A673 (cell line): ENCODE results near the gene TLE6. TPM values are rescaled to one million over a fixed set of nuclear protein-coding genes. Genes with fewer than 3 reads are reported as not detected.
"Not testable (repeated sequence)": the region's sequence is repeated elsewhere in the genome, so short reads cannot be mapped to it uniquely, and the experiment has no call there.

Experiments
- Bru-seq: library from RNA; stranded (reverse); fragments of 400-500 nt; gene quantifications from one replicate; lab custom pipeline; 2021; lab: Mats Ljungman, UMichigan
- BruChase-seq, 2 experiments: library from RNA; stranded (reverse); fragments of 400-500 nt; gene quantifications; one replicate each; lab custom pipeline; 2021; lab: Mats Ljungman, UMichigan
- BruUV-seq: library from RNA; stranded (reverse); fragments of 400-500 nt; replicated peaks from 2 replicates; lab custom pipeline; 2021; lab: Mats Ljungman, UMichigan
- CTCF ChIA-PET: fragments of 300-600 bp; sonication (Branson Sonifier 250); formaldehyde crosslinking; loops from one replicate; lab custom pipeline; 2022; ENCODE audit warnings: antibody characterized with exemption; lab: Charles Lee
- POLR2A ChIA-PET: fragments of 300-600 bp; sonication (Branson Sonifier 250); formaldehyde crosslinking; loops from one replicate; lab custom pipeline; 2022; ENCODE audit warnings: antibody characterized with exemption; ENCODE audit not compliant: low non-redundant PET; lab: Charles Lee
- DNase-seq: peaks from one replicate; pipeline ENCODE4 v3.0.0-alpha.2; 2015; ENCODE audit warnings: low spot score
- H3K27ac ChIP-seq: fragments of 200-600 bp; sonication (generic); 2 replicates; pipeline ENCODE4 v1.5.1; 2016; ENCODE audit warnings: mixed run types, low read depth, mild to moderate bottlenecking, mixed read lengths, antibody characterized with exemption, low read length; ENCODE audit not compliant: poor library complexity, severe bottlenecking
- H3K27me3 ChIP-seq: fragments of 200-600 bp; sonication (generic); replicated peaks from 2 replicates; pipeline ENCODE4 v1.6.1; 2017; ENCODE audit warnings: mixed run types, low read depth, mild to moderate bottlenecking, mixed read lengths, antibody characterized with exemption, low read length; ENCODE audit not compliant: insufficient read depth, poor library complexity
- H3K36me3 ChIP-seq: fragments of 200-600 bp; sonication (generic); 2 replicates; pipeline ENCODE4 v1.6.1; 2016; ENCODE audit warnings: mixed run types, mild to moderate bottlenecking, mixed read lengths, antibody characterized with exemption, low read length; ENCODE audit not compliant: insufficient read depth, poor library complexity, severe bottlenecking
- H3K4me1 ChIP-seq: fragments of 200-600 bp; sonication (generic); 2 replicates; pipeline ENCODE4 v1.6.1; 2017; ENCODE audit warnings: mixed run types, mild to moderate bottlenecking, mixed read lengths, antibody characterized with exemption, low read length; ENCODE audit not compliant: insufficient read depth, poor library complexity, severe bottlenecking
- H3K4me3 ChIP-seq: fragments of 200-600 bp; sonication (generic); 2 replicates; pipeline ENCODE4 v1.5.1; 2016; ENCODE audit warnings: low read depth, mixed run types, mild to moderate bottlenecking, mixed read lengths, low read length; ENCODE audit not compliant: poor library complexity, severe bottlenecking
- H3K9me3 ChIP-seq: fragments of 200-600 bp; sonication (generic); 2 replicates; pipeline ENCODE4 v1.6.1; 2016; ENCODE audit warnings: mixed run types, low read depth, mild to moderate bottlenecking, mixed read lengths, antibody characterized with exemption, low read length; ENCODE audit not compliant: poor library complexity, severe bottlenecking
- EZH2 ChIP-seq: fragments of 200-600 bp; sonication (generic); IDR thresholded peaks from 2 replicates; pipeline ENCODE4 v1.6.1; 2017; ENCODE audit warnings: borderline replicate concordance, low read depth, mild to moderate bottlenecking, mixed read lengths, antibody characterized with exemption, low read length; ENCODE audit not compliant: poor library complexity, severe bottlenecking
- intact Hi-C: fragments of 100-400 bp; cut with micrococcal nuclease; formaldehyde crosslinking; loops from one replicate; pipeline ENCODE4 v1.10.0; 2022; ENCODE audit not compliant: unreplicated experiment
- long read RNA-seq: library from polyadenylated mRNA; stranded (forward); transcript quantifications from one replicate; pipeline ENCODE4 v2.0.0, GENCODE V29; 2022
- total RNA-seq: library from RNA; stranded (reverse); gene quantifications from 2 replicates; pipeline ENCODE4 v1.2.3, GENCODE V29; 2021
- TF ChIP-seq, protein P1 (sequence below): fragments of 300-800, 200-600 bp; sonication (generic); conservative IDR thresholded peaks from 2 replicates; pipeline ENCODE4 v1.5.1; 2017; ENCODE audit warnings: low read depth, mild to moderate bottlenecking, antibody characterized with exemption, low read length, moderate library complexity, mixed read lengths

The TLE6 gene
- total RNA-seq (1.1 TPM in 1 of 2 replicates, not detected in the other), Bru-seq, nascent RNA (not detected), BruChase-seq, experiment 1, labeled RNA remaining after a 2-hour chase (percentile 11 among the genes with signal in this experiment), BruChase-seq, experiment 2, labeled RNA remaining after a 6-hour chase (not detected)
- long read RNA-seq = 0 reads

DNA sequence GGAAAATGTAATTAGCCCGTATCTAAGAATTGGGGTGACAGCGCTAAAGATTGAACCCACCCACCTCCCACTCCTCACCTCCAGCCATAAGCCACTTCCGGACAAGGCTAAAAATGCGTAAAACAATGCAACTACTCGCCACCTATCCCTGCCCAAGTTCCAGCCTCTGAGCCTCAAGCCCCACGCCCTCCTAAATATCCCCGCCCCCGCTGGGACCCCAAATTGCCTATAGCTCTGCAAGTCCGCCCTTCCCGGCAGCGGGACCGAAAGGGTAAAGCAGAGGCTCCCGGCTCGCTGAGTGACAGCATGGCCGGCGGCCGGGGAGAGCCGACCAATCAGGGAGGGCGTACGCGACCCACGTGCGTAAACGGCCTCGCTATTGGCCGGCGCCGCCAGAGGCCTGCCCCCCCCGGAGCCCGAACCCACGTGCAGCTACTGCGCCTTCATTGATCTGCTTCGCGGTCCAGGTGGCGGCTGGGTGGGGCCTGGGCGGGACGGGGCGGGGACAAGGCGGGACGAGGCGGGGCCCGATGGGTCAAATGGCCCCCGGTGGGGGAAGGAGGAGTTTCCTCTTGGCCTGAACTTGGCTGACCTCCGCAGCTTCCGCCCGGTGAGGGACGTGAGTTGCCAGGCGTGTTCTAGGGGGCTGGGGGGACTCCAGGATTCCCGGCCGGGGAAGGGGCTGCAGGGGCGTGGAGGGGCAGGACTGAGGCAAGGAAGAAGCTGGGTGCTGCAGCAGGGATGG lies at the start of gene TLE6:
Gene TLE6, plus strand, starts transcription at position 564 of the 745 bp plus-strand sequence. CDS start 670 bp downstream, outside the sequence.
- DNase-seq = peak; percentile 95
- ChIA-PET CTCF (interaction anchor here (0.6 kb wide), 1 partner anchor 508 kb away, joined by 3 read pairs; no protein-coding TSS in a partner anchor), POLR2A (no interaction called here)
- intact Hi-C loops = no loop called here
- no peak within 1 kb of the TSS for H3K27ac ChIP-seq
- peak within 1 kb of the TSS; percentile 43 for H3K4me3 ChIP-seq
- no peak for TF ChIP-seq EZH2
- TF ChIP-seq, protein P1, sequence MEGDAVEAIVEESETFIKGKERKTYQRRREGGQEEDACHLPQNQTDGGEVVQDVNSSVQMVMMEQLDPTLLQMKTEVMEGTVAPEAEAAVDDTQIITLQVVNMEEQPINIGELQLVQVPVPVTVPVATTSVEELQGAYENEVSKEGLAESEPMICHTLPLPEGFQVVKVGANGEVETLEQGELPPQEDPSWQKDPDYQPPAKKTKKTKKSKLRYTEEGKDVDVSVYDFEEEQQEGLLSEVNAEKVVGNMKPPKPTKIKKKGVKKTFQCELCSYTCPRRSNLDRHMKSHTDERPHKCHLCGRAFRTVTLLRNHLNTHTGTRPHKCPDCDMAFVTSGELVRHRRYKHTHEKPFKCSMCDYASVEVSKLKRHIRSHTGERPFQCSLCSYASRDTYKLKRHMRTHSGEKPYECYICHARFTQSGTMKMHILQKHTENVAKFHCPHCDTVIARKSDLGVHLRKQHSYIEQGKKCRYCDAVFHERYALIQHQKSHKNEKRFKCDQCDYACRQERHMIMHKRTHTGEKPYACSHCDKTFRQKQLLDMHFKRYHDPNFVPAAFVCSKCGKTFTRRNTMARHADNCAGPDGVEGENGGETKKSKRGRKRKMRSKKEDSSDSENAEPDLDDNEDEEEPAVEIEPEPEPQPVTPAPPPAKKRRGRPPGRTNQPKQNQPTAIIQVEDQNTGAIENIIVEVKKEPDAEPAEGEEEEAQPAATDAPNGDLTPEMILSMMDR = no peak
- no TSS peak for BruUV-seq
- peaks cover 29% of the 10 kb centered on the region for H3K4me1 ChIP-seq
- no peaks in the 10 kb centered on the region for H3K27me3 ChIP-seq
- no peaks in the 10 kb centered on the region for H3K9me3 ChIP-seq
- H3K36me3 ChIP-seq = no peaks in the 10 kb centered on the region

DNA sequence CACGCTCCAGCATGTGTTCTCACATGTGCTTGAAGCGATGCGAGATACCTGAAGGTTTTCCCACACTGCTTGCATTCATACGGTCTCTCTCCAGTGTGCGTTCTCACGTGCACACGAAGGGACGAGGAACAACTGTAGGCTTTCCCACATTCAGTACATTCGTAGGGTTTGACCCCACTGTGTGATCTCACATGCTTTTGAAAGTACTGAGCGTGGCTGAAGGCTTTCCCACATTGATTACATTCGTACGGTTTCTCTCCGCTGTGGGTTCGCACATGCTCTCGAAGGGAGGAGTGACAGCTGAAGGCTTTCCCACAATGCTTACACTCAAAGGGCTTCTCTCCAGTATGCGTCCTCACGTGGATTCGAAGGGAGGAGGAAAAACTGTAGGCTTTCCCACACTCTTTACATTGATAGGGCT lies 43.9 kb upstream of the TLE6 start:
- Histone ChIP-seq H3K4me3 (no peak overlapping the region), H3K27ac (no peak overlapping the region), H3K27me3 (no peaks in the 10 kb centered on the region), H3K36me3 (peaks cover 42% of the 10 kb centered on the region), H3K4me1 (no peaks in the 10 kb centered on the region), H3K9me3 (peaks cover 31% of the 10 kb centered on the region)
- no peak for DNase-seq
- CTCF ChIA-PET = interaction anchor here (0.7 kb wide), 1 partner anchor 144 kb away, joined by 3 read pairs; no protein-coding TSS in a partner anchor
- POLR2A ChIA-PET = no interaction called here
- TF ChIP-seq, protein P1 = no peak
- TF ChIP-seq EZH2 = no peak
- BruUV-seq = no TSS peak
- intact Hi-C loops = no loop called here

DNA sequence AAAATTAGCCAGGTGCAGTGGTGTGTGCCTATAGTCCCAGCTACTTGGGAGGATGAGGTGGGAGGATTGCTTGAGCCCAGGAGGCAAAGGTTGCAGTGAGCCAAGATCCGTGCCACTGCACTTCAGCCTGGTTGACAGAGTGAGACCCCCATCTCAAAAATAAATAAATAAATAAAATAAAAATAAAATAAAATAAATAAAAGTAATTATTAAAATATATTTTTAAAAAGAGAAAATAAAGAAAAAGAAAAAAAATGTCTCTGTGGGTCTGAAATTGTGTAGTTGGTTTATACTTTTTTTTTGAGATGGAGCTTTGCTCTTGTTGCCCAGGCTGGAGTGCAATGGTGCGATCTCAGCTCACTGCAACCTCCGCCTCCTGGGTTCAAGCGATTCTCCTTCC lies 41.5 kb upstream of the TLE6 start:
- H3K27ac ChIP-seq, intact Hi-C loops, DNase-seq, H3K4me1 ChIP-seq, H3K4me3 ChIP-seq, BruUV-seq, CTCF ChIA-PET, H3K27me3 ChIP-seq, POLR2A ChIA-PET: not testable (repeated sequence)
- Histone ChIP-seq H3K36me3 (peaks cover 48% of the 10 kb centered on the region), H3K9me3 (peaks cover 27% of the 10 kb centered on the region)
